Stromal cell of bone marrow (primary cell): ENCODE results near the gene PNPLA3.

Source experiments
- DNase-seq: peaks from one replicate; pipeline ENCODE4 v3.0.0-alpha.2; 2012; ENCODE audit warnings: low read depth

The PNPLA3 gene, protein sequence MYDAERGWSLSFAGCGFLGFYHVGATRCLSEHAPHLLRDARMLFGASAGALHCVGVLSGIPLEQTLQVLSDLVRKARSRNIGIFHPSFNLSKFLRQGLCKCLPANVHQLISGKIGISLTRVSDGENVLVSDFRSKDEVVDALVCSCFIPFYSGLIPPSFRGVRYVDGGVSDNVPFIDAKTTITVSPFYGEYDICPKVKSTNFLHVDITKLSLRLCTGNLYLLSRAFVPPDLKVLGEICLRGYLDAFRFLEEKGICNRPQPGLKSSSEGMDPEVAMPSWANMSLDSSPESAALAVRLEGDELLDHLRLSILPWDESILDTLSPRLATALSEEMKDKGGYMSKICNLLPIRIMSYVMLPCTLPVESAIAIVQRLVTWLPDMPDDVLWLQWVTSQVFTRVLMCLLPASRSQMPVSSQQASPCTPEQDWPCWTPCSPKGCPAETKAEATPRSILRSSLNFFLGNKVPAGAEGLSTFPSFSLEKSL

DNA sequence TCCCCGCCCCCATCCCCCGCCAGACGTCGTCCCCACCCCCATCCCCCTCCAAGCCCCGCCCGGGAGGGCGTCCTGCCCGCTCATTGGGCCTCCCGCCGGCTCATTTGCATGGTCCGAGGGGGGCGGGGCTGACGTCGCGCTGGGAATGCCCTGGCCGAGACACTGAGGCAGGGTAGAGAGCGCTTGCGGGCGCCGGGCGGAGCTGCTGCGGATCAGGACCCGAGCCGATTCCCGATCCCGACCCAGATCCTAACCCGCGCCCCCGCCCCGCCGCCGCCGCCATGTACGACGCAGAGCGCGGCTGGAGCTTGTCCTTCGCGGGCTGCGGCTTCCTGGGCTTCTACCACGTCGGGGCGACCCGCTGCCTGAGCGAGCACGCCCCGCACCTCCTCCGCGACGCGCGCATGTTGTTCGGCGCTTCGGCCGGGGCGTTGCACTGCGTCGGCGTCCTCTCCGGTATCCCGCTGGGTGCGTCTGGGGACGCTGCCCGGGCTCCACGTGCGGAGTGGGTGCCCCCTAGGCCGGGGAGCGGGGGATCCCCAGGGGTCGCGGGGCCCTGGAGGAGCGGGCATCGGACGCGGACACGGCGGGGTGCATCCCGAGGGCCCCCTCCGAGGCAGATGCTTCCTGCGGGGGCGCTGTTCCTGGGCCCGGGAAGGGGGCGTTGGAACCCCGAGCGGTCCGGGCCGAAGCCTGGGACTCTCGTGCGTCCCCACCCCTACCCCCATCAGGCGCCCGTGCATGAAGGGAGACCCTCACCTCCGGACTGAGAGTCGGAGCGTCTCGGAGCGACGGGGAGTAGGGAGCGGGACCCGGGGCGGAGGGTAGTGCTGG, at the start of gene PNPLA3:
Gene PNPLA3, plus strand, starts transcription at position 175 of the 834 bp plus-strand sequence. Its CDS starts 107 bp downstream, at position 282.
- peak; percentile 76 for DNase-seq

DNA sequence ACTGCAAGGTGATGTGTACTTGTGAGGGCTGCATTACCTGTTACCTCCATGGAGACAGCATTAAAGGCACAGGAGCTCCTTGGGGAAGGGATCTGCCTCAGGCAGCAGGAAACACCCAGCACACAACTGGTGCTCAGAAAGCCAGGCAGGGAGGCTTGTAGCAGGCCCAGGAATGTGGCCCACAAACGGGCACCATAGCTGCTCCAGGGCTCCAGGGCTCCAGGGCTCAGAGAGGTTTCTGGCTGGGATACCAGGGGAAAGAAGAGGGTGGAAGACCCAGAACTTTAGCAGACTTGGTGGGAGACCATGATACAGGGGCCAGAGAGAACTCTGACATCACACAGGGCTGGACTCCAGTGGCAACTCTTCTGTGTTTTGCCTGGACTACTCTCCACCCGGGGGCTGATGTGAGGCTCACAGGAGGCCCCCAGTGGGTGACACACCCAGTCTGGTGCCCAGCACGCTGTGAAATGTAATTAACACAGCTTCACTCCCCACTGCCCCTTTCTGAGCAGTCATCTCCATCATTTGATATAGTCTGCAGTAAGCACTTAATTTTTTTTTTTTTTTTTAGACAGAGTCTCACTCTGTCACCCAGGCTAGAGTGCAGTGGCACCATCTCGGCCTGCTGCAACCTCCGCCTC, 46.6 kb upstream of the PNPLA3 start:
- no peak for DNase-seq

DNA sequence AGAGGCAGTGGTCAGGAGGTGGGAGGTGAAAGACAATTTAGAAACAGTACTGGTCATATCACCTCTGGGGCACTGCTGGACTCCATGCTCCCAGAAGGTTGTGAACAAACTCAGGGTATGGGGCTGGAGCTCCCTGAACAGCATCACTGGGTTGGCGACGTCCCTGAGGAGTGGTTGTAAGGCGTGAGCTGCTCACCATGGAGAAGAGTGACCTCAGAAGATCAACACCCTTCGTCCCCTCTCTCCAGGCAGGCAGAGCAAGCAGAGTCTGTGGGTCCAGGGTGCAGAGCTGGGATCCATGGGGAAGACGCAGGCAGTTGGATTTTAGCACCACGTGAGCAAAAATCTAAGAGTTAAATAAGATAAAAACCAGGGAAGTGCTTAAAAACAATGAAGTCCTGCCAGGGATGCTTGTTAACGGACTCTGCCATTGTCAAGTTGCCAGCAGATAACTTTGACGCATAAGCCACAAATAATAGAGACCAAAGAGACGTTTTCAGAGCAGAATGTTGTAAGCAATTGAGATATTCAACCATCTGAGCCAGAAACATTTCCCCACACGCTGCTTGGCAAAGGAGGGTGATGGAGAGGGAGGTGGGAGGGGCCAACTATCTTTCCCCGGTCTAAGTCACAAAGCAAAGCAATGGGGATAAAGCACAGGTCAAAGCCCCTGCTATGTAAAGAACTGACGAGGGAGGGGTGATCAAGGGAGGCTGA, 45.4 kb upstream of the PNPLA3 start:
- no peak for DNase-seq

DNA sequence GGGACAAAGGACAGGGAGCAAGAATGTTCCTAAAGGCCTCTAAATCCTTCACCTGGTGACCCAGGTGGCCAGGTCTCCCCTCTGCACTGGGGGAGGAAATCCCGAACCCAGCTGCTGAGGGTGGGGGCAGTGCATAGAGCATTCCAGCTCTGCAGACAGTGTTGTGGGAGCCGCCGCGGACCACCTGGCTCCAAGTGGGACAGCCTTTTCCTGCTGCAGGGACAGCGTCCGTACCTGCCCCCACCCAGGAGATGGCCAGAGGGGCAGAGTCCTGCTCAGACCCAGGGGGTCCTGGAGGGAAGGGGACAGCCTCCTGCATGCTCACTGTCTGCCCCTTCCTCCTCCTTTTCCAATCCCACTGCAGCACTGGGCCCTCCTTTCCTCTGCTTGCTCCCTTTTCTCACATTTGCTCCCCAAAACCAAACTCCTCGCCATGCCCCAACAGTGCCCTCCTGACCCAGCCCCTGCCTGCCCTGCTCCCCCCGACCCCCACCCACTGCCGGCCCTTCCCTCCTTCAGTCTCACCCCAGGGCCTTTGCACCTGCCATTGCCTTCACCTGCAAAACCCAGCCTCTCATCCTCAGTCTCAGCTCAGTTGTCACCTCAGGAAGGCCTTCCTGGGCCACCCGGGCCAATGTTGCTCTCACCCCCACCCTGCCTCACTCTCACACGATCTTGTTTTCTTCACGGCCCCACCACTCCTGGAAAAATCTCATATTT, 44.6 kb upstream of the PNPLA3 start:
- no peak for DNase-seq

DNA sequence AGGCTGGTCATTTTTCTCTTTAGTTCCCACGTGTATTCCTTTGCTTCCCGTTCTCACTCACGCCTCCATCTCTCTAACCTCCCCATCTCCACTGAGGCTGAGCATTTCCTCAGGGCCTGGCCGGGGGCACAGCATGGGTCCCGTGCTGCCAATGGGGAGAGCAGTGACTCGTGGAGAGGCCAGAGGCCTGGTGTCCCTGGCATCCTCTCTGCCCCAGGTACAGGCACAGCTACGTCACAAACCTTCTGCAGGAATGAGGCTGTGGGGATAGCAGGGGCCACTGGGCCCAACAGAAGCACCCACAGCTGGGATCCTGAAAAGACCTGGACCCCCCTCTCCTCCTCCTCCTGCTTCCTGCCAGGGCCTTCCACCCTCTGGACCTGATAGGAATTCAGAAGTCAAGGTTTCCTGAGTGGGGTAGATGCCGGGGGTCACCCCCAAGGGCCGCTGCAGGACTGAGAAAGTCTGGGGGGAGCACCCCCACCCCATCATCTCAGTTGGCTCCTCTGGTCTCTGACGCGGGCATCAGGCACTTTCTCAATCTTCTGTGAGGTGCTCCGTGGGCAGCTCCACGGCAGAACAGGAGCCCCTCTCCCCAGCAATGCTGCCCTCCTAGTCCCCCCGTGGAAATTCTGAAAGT, 43.6 kb upstream of the PNPLA3 start:
- no peak for DNase-seq

DNA sequence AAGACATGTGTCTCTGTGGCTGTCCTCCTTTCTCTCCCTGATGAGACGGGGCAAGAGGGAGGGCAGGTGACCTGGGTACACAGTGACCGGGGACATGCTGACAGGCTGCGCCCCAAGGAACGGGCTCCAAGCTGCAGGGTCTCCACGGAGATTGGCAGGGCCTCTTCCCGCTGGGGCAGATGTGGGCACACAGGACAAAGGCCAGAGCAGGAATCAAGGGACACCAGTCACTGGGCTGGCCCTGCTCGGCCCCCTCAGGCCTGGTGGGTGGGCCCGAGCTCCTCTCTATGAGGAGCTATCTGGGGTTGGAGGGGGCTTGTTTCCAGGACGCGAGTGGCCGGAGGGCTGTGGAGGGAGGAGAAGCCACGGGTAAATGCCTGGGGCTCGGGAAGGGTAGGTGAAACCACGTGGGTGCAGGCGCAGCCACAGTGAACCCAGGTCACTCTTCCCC, 43.0 kb upstream of the PNPLA3 start:
- no peak for DNase-seq

DNA sequence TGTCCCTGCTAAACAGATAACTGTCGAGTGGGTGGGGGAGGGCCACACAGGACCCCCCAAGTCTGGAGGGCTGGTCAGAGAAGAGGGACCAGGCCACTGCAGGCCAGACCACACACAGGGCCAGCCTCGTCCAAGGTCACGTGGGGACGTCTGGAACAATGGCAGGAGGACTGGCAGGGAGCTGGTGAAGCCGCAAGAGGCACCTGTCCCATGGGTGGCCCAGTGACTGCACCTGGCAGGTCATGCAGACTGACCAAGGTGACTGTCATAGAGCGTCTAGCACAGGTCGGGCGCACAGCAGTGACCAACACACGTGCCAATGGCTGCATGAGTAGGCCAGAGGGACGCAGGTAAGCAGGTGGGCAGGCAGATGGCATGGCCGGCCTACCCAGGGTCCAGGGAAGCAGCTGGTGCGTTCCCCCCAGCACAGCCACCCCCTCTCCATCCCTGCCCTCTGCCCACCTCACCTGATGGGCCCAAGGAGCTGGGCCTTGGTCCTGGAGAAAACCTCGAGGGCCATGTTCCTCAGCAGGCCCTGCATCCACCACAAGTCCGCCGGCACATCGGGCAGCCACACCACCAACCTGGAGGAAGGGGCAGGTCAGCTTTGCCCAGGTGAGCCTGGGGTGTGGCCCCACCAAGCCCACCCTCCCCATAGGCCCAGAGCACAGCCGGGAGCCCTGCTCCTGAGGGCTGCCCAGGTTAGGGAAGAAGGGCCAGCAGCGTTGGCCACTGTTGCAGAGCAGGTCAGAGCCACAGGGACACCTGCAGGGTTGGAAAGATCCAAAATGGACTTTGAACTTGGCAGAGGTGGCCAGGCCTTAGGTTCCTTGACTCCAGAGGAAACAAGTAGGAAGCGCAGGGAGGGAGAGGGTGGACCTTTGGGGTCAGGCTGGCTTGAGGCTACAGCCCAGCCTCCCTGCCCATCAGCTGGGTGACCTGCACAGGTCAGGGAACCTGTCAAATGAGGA, 42.2 kb upstream of the PNPLA3 start:
- no peak for DNase-seq

DNA sequence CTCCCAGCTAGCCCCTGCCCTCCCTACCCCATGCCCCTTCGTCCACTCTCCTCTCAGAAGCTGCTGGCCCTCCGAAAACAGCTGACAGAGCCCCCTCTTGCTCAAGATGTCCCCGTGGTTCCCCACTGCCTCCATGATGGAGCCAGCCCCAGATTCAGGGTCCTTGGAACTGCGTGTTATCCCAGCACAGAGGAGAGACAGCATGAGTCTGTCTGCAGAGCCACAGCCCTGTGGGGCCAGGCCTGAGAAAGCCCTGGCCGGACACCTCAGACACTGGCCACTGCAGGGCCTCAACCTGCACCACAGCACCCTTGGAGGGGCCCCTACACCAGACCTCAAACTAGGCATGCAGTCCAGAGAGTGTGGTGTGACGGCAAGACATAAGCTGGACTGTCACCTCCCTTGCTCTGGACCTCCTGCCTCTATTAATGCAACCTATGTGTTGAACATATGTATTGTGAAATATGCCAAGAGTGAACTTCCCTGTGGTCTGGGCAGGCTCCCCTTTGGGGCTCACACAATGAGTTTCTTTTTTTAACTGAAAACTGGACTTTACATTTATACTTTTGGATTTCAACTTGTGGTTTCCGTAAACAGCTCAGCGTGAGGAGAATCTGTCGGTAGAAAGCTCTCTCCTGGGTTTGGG, 41.4 kb upstream of the PNPLA3 start:
- no peak for DNase-seq

DNA sequence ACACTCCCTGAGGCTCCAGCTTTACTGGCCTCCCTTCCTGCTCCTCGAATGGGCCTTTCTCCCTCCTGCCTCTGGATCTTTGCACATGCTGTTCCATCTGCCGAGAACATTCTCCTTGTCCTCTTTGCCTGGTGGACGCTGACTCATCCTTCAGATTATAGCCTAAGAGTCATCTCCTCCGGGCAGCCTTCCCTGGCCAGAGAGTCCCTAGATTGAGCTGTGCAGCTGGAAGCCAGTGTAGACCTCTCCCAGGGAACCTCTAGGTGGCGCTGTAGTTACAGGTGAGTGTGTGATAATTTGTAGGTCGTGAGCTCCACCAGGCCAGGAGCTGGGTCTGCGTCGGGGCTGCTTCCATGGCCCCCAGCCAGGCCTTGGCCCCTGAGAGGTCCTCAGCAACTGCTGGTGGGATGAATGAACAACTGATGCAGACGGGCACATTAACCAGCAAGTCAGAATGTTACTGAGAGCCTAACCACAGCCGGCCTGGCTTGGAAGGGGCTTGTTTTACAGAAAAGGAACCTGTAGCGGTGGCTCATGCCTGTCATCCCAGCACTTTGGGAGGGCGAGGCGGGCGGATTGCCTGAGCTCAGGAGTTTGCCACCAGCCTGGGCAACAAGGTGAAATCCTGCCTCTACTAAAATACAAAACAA, 40.5 kb upstream of the PNPLA3 start:
- DNase-seq, result peak; percentile 47

DNA sequence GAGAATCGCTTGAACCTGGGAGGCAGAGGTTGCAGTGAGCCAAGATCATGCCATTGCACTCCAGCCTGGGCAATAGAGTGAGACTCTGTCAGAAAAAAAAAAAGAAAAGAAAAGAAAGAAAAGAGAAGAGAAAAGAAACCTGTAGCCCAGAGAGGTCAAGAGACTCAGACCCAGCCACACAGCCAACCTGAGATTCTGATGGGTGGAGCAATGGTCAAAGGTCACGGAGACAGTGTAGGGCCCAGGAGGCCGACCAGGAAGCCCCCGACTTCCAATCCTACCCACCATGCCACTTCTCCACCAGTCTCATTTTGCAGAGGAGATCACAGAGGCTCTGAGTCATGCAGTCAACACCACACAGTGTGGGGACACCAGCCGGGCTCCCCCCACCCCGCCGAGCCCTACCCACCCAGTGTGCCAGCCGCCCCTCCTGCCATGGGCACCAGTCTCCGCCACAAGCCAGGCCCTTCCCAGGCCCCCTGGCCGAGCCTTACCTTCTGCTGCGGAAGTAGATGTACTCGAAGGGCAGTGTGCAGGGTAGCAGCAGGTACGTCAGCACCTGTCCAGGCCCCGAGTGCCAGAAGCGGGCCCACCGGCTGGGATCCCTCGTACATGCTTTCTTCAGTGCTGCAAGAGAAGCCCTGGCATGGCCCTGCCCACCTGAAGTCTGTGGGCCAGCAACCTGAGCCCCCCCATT, 39.7 kb upstream of the PNPLA3 start:
- DNase-seq, result no peak

DNA sequence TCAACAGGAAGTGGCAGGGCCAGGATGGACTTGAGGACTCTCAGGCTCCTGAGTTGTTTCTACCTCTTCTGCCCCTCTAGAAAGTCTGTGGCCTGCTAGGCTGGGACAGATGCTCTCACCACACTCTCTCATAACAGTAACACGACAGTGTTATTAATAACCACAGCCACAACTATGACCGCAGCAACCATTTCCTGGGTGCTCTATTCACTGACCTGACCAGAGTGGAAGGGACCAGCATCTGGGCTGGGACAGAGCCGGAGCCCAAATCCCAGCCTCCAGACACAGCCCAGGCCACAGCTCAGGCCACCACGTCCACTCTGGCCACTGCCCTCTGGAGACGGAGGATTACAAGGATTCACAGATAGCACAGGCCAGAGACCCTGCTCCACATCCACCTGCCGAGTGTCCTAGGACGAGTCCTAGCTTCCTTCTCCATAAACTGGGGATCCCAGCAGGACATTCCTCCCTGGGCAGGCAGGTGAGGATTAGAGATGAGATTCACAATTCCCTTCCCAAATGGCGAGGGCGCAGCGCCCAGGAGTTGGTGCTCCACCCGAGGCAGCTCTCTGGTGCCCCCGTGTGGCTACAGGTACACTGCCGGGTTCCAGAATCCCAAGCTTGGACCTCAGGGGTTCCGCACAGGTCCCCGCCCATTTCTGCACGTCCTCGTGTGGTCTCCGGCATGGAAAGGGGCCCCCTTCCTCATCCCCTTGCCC, 38.8 kb upstream of the PNPLA3 start:
- peak; percentile 29 for DNase-seq

DNA sequence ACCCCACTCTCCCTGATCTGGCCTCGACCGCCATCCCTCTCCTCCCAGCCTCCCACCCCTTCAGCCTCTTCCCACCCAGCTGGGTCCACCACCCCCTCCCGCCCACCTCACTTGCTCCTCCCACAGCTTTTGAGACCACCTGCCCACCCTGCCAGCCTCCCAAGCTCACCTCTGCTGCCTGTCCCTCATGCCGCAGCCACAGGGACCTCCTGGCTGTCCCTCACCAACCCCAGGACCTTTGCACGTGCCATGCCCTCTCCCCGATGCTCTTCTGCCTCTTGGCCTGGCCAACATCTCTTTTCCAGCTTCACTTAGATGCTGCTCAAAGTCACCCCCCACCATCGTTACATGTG, 38.3 kb upstream of the PNPLA3 start:
- DNase-seq, result no peak

DNA sequence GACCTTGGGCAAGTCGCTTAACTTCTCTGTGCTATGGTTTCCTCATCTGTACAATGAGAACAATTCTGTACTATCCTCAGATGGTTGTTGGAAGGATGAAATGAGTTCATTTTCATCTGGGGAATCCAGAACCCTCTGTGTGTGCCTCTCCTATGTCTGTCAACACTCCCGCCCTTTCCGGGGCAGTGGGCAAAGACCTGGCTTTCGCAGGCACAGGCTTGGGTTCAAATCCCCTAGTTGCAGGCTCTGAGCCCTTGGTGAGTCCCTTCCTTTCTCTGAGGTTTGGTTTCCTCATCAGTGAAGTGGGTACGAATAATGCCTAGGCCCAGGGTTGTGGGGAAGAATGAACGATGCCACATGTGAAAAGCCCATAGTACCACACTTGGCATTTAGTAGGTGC, 37.8 kb upstream of the PNPLA3 start:
- DNase-seq, result no peak

DNA sequence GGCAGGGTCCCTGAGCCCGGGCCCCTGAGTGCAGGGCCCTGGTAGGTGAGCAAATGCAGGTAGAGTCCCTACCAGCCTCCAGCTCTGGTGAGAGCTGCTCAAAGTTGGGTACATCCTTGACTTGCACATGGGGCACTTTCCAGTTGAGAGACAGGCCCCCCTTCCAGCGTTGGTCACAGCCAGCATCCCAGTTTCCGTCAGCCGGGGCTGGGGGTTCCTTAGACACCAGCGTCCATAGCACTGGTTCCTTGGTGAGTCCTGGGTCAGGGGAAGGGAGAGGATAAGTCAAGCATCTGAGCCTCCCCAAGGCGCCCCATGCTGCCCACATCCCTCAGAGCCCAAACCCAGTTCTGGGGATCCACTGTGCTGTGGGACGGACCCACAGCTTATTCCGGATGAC, 37.4 kb upstream of the PNPLA3 start:
- no peak for DNase-seq

DNA sequence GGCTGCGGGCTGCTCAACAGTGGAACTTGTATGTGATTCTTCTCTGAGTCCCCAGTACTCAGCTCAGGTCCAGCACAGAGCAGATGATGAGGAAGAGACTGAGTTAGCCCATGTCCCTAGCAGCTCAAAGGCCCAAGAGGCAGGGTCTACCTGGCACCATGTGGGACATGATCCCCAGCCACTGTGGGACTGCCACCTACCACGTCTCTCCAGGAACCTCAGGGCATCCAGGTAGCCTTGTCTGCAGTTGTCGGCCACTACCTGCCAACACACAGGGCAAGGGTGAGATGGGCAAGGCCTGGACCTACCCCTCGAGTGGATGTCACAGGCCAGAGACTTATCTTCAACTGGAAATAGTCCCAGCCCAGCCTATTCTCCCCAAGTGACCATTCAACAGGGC, 36.2 kb upstream of the PNPLA3 start:
- no peak for DNase-seq

DNA sequence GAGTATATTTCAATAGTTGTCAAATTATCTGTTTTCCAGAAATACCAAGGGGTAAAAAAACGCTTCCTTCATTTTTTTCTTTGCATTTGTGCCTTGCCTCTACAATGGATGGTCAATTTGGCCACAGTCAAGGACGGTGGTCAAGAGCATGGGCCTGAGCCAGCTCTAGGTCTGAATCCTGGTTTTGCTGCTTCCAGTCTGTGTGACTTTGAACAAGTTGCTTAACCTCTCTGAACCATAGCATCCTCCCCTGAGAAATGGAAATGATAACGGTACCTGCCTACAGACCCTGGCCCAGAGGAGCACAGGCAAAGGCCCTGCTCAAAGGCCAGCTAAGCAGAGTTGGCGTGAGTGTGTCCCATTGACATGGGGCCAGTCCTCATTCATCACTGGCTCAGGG, 34.9 kb upstream of the PNPLA3 start:
- no peak for DNase-seq

DNA sequence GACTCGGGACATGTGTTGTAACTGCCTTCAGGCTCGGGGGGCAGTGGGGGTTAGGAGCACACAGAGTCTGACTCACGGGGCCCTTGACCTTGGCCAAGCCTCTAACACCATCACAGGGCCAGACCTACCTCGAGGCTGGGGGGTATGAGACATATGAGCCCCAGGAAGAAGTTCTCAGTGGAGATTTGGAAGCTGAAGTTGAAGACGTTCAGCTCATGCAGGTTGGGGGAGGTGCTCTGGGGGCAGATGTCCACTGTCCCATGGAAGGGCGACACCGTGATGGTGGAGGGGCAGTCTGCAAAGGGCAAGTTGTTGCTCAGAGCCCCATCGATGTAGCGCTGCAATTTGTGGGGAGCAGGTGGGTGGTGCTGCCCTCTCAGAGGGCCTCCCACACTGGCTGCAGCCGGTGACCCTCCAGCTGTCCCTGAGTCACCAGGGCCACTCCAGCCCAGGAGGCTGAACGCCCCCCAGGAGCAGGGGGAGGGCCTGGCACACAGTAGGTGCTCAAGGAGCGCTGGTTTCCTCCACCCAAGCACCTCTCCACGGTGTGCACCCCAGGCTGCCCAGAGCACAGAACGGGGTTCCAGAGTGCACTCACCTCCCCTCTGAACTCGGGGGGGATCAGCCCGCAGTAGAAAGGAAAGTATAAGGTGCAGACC, 34.3 kb upstream of the PNPLA3 start:
- DNase-seq, result no peak
